Motor neuron (in vitro differentiated cells): ENCODE data around the gene KRAS. TPM values are rescaled to one million over a fixed set of nuclear protein-coding genes. Genes with fewer than 3 reads are reported as not detected.

Experiments used
- ATAC-seq, 8 experiments: fragments of 200-7000 bp; cut with Tn5 transposase; replicated peaks in 6 of 8; 2 replicates each; pipeline ENCODE4 v1.8.0; 2021; ENCODE audit warnings: mild to moderate bottlenecking in 8 of 8, moderate library complexity in 8 of 8
- H3K27ac ChIP-seq, 2 donors: fragments of 250-450 bp; sonication (Bioruptor Pico); 2 replicates each; pipeline ENCODE4 v1.9.0; 2021; ENCODE audit warnings: antibody characterized with exemption in 2 of 2, mild to moderate bottlenecking in 2 of 2, moderate library complexity in 1 of 2
- H3K4me1 ChIP-seq, 2 donors: fragments of 250-450 bp; sonication (Bioruptor Pico); replicated peaks in 1 of 2; 2 replicates each; pipeline ENCODE4 v1.6.1; 2021; ENCODE audit warnings: antibody characterized with exemption in 2 of 2, mild to moderate bottlenecking in 2 of 2, moderate library complexity in 1 of 2
- H3K4me3 ChIP-seq, 5 donors: fragments of 250-450 bp; sonication (Bioruptor Pico); 2 replicates each; pipeline ENCODE4 v1.9.0; 2021; ENCODE audit warnings: antibody characterized with exemption in 5 of 5, mild to moderate bottlenecking in 5 of 5, moderate library complexity in 4 of 5
- WGBS, 10 experiments: fragments of 450-650 bp; shearing (Covaris generic); methylation state at CpG; one replicate each; pipeline ENCODE4 v1.0.0; 2022; 5-methylcytosine and 5-hydroxymethylcytosine counted together
- in situ Hi-C, 9 experiments: fragments of 400-800 bp; cut with MboI; loops; one replicate each; pipeline ENCODE4 v1.15.0; 2021; ENCODE audit warnings: low sequenced_read_pairs in 9 of 9, low pct_unique_long_range_greater_than_20kb in 2 of 9; ENCODE audit not compliant: unreplicated experiment in 9 of 9
- total RNA-seq, 8 experiments: library from RNA; unstranded; fragments of 300-600 nt; gene quantifications; 2 replicates each; pipeline versions ENCODE4 v1.2.3 to v1.2.4, GENCODE V29; 2022

KRAS gene
- total RNA-seq, 8 experiments from 2014 or later, result 13.9 to 68.3 (median 22.1) TPM

GRCh38 chr12:25184132-25184531, 66.6 kb downstream of the KRAS start:
- no peak overlapping the region for H3K27ac ChIP-seq

GRCh38 chr12:25182765-25183164, 68.0 kb downstream of the KRAS start:
- Histone ChIP-seq H3K4me3 (no peak overlapping the region), H3K4me1 (no peaks in the 10 kb centered on the region), H3K27ac (no peak overlapping the region)
- 55 to 96% (median 80%) methylated on average over 2 to 3 of the region's 3 CpGs; no CpG with 5 or more reads in 3 of the 10 experiments for whole genome bisulfite sequencing, 10 experiments
- in situ Hi-C loops, result no loop called here
- ATAC-seq, result no peak

More at GRCh38 chr12:25184132-25184531, 66.6 kb downstream of the KRAS start:
- Histone ChIP-seq H3K4me1 (no peaks in the 10 kb centered on the region), H3K4me3 (no peak overlapping the region)
- ATAC-seq, result no peak
- 38 to 100% (median 67%) methylated on average over 1 to 2 of the region's 2 CpGs; no CpG with 5 or more reads in 1 of the 10 experiments for WGBS, 10 experiments
- in situ Hi-C loops, result no loop called here

- in situ Hi-C loops, result no loop called here
- 54 to 100% (median 92%) methylated on average over 2 to 6 of the region's 6 CpGs; no CpG with 5 or more reads in 2 of the 10 experiments for WGBS, 10 experiments
- ATAC-seq, result no peak
- no peak overlapping the region for H3K4me3 ChIP-seq
- H3K4me1 ChIP-seq, result no peaks in the 10 kb centered on the region
- no peak overlapping the region for H3K27ac ChIP-seq
These were observed 87.9 kb downstream of the KRAS start for GRCh38 chr12:25162866-25163265.

GRCh38 chr12:25156061-25156460, 94.7 kb downstream of the KRAS start:
- H3K27ac ChIP-seq, result no peak overlapping the region
- no peak overlapping the region for H3K4me3 ChIP-seq
- no peak for ATAC-seq
- H3K4me1 ChIP-seq, result no peaks in the 10 kb centered on the region
- in situ Hi-C loops, result no loop called here
- whole genome bisulfite sequencing, 10 experiments, result 70 to 100% (median 87%) methylated on average over 1 to 4 of the region's 4 CpGs

GRCh38 chr12:25155022-25155576, 95.6 kb downstream of the KRAS start:
- no peak overlapping the region for H3K27ac ChIP-seq
- 6 to 100% (median 85%) methylated on average over 1 to 2 of the region's 2 CpGs for WGBS, 10 experiments
- ATAC-seq, result peak in 3 of 8 experiments; percentile 35 to 93 (median 56)
- no peak overlapping the region for H3K4me3 ChIP-seq
- no peaks in the 10 kb centered on the region for H3K4me1 ChIP-seq
- in situ Hi-C loops, result no loop called here

Other genes starting within 250 kb of the KRAS start
- gene DNAI7, start 55.8 kb downstream of the KRAS start, total RNA-seq, result 10 to 100 TPM in 1 of 8 experiments, 1 to 10 TPM in 4, under 1 TPM in 2, not detected in 1; 0.58 to 13.3 (median 1.5) TPM
- 10 to 100 TPM; 21.9 to 51.2 (median 26.3) TPM for gene ETFRF1, start 55.7 kb downstream of the KRAS start, total RNA-seq